Loucy (cell line): ENCODE measurements around the gene PIK3R5.

Experiments
- H2AFZ ChIP-seq: fragments of 200-600 bp; sonication (generic); 2 replicates; pipeline ENCODE4 v1.6.0; 2016; ENCODE audit warnings: antibody characterized with exemption, mild to moderate bottlenecking, low read length, moderate library complexity
- H3F3A ChIP-seq: fragments of 200-600 bp; 2 replicates; pipeline ENCODE4 v1.6.0; 2016; ENCODE audit warnings: antibody characterized with exemption, low read depth, mild to moderate bottlenecking
- H3K27me3 ChIP-seq: fragments of 200-600 bp; sonication (generic); 2 replicates; pipeline ENCODE4 v1.6.1; 2014; ENCODE audit warnings: low read length, mild to moderate bottlenecking; ENCODE audit not compliant: insufficient read depth, poor library complexity, severe bottlenecking
- H3K36me3 ChIP-seq: fragments of 200-600 bp; sonication (generic); 2 replicates; pipeline ENCODE4 v1.6.1; 2016; ENCODE audit warnings: low read length; ENCODE audit not compliant: insufficient read depth
- H3K4me1 ChIP-seq: fragments of 200-600 bp; sonication (generic); 2 replicates; pipeline ENCODE4 v1.5.1; 2014; ENCODE audit warnings: low read length, mild to moderate bottlenecking; ENCODE audit not compliant: insufficient read depth, poor library complexity, severe bottlenecking
- H3K4me2 ChIP-seq: fragments of 200-600 bp; sonication (generic); 2 replicates; pipeline ENCODE4 v1.6.0; 2014; ENCODE audit warnings: antibody characterized with exemption, low read length, low read depth, mild to moderate bottlenecking; ENCODE audit not compliant: poor library complexity, severe bottlenecking
- H3K4me3 ChIP-seq: fragments of 200-600 bp; sonication (generic); 2 replicates; pipeline ENCODE4 v1.5.1; 2014; ENCODE audit warnings: low read length, mild to moderate bottlenecking, mixed read lengths; ENCODE audit not compliant: poor library complexity, severe bottlenecking
- H3K79me2 ChIP-seq: fragments of 200-600 bp; sonication (generic); 2 replicates; pipeline ENCODE4 v1.6.1; 2014; ENCODE audit warnings: low read length; ENCODE audit not compliant: insufficient read depth
- H3K9ac ChIP-seq: fragments of 200-600 bp; sonication (generic); 2 replicates; pipeline ENCODE4 v1.6.0; 2014; ENCODE audit warnings: mild to moderate bottlenecking, low read depth, low read length, moderate library complexity; ENCODE audit not compliant: poor library complexity, severe bottlenecking
- H3K9me2 ChIP-seq: fragments of 200-600 bp; sonication (generic); replicated peaks from 2 replicates; pipeline ENCODE4 v1.6.1; 2016; ENCODE audit warnings: low read depth, low read length, mixed read lengths
- H3K9me3 ChIP-seq: fragments of 200-600 bp; sonication (generic); 2 replicates; pipeline ENCODE4 v1.6.1; 2014; ENCODE audit warnings: mild to moderate bottlenecking, antibody characterized with exemption, low read length, low read depth; ENCODE audit not compliant: insufficient read depth
- H4K20me1 ChIP-seq: fragments of 200-600 bp; sonication (generic); 2 replicates; pipeline ENCODE4 v1.6.0; 2014; ENCODE audit warnings: antibody characterized with exemption, low read length, mild to moderate bottlenecking; ENCODE audit not compliant: insufficient read depth, poor library complexity, severe bottlenecking
- CTCF ChIP-seq: fragments of 200-600 bp; sonication (generic); conservative IDR thresholded peaks from 2 replicates; pipeline ENCODE4 v1.5.1; 2014; ENCODE audit warnings: mild to moderate bottlenecking, antibody characterized with exemption, low read length
- EZH2phosphoT487 ChIP-seq: fragments of 200-600 bp; IDR thresholded peaks from 2 replicates; pipeline ENCODE4 v1.6.1; 2018; ENCODE audit warnings: antibody characterized with exemption, mild to moderate bottlenecking, moderate library complexity, borderline replicate concordance

The PIK3R5 gene

GRCh38 chr17:8952191-8952590 lies 13.3 kb downstream of the PIK3R5 start:
- no peaks in the 10 kb centered on the region for H3F3A ChIP-seq
- H3K27me3 ChIP-seq, result no peaks in the 10 kb centered on the region
- peaks cover 65% of the 10 kb centered on the region for H3K79me2 ChIP-seq
- H3K4me1 ChIP-seq, result peaks cover 50% of the 10 kb centered on the region
- H3K4me2 ChIP-seq, result no peak overlapping the region
- H3K9ac ChIP-seq, result no peak overlapping the region
- H4K20me1 ChIP-seq, result no peaks in the 10 kb centered on the region
- H3K9me2 ChIP-seq, result no peaks in the 10 kb centered on the region
- TF ChIP-seq EZH2phosphoT487, result no peak
- TF ChIP-seq CTCF, result no peak
- H2AFZ ChIP-seq, result no peak overlapping the region
- no peaks in the 10 kb centered on the region for H3K9me3 ChIP-seq
- H3K36me3 ChIP-seq, result no peaks in the 10 kb centered on the region
- H3K4me3 ChIP-seq, result no peak overlapping the region

DNA sequence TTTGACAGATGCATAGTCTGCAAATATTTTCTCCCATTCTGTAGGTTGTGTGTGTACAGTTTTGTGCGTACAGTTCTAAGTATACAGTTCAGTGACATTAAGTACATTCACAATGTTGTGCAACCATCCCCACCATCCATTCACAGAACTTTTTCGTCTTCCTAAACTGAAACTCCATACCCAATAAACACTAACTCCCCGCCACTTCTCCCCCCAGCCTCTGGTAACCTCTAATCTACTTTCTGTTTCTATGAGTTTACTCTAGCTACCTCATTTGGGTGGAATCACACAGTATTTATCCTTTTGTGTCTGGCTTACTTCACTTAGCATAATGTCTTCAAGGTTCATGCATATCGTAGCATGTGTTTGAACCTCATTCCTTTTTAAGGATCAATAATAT lies 14.3 kb downstream of the PIK3R5 start:
- Histone ChIP-seq H3K4me3 (no peak overlapping the region), H3K79me2 (peaks cover 55% of the 10 kb centered on the region), H3K4me2 (no peak overlapping the region), H3K9me2 (no peaks in the 10 kb centered on the region), H3K27me3 (no peaks in the 10 kb centered on the region), H3K36me3 (no peaks in the 10 kb centered on the region), H4K20me1 (no peaks in the 10 kb centered on the region), H3K9me3 (no peaks in the 10 kb centered on the region), H3K9ac (no peak overlapping the region), H3K4me1 (peaks cover 44% of the 10 kb centered on the region), H3F3A (no peaks in the 10 kb centered on the region), H2AFZ (no peak overlapping the region)
- TF ChIP-seq EZH2phosphoT487 (no peak), CTCF (no peak)

GRCh38 chr17:8949061-8949661 lies 16.3 kb downstream of the PIK3R5 start:
- H3K36me3 ChIP-seq, result peaks cover 7% of the 10 kb centered on the region; the same call in 1 of the 2 replicates
- TF ChIP-seq CTCF (no peak), EZH2phosphoT487 (no peak)
- H3K27me3 ChIP-seq, result no peaks in the 10 kb centered on the region
- H3K9ac ChIP-seq, result no peak overlapping the region
- H3K79me2 ChIP-seq, result peaks cover 48% of the 10 kb centered on the region
- H3K9me2 ChIP-seq, result no peaks in the 10 kb centered on the region
- H3K4me1 ChIP-seq, result peaks cover 26% of the 10 kb centered on the region
- no peaks in the 10 kb centered on the region for H3K9me3 ChIP-seq
- H4K20me1 ChIP-seq, result no peaks in the 10 kb centered on the region
- no peak overlapping the region for H3K4me3 ChIP-seq
- H3F3A ChIP-seq, result no peaks in the 10 kb centered on the region
- no peak overlapping the region for H3K4me2 ChIP-seq
- no peak overlapping the region for H2AFZ ChIP-seq
